Measurements from ENCODE around the gene POMGNT1. TPM values are rescaled to one million over a fixed set of nuclear protein-coding genes. Genes with fewer than 3 reads are reported as not detected.

POMGNT1 gene
- total and polyA plus RNA-seq, 2 of the 13 experiments (the other 11 are each of a cell fraction or from before 2014, with no cell fraction given) = 33.9 to 46.8 TPM

- TF ChIP-seq HNF1A (IDR thresholded peaks at IDR 0.05; ENCODE audit: low read depth) (no peak), HNF1A (CRISPR knock-in tag; IDR thresholded peaks at IDR 0.05; ENCODE audit: borderline replicate concordance) (no peak), NFE2L1 (CRISPR knock-in tag; IDR thresholded peaks at IDR 0.05; ENCODE audit: borderline replicate concordance) (no peak), RCOR2 (CRISPR knock-in tag; IDR thresholded peaks at IDR 0.05) (no peak), FOXM1 (CRISPR knock-in tag; IDR thresholded peaks at IDR 0.05) (no peak), ZNF766 (CRISPR knock-in tag; IDR thresholded peaks at IDR 0.05; ENCODE audit: borderline replicate concordance) (0 out of 2 replicates have a peak, but pooled peaks have one; percentile 21), FOXP1 (IDR thresholded peaks at IDR 0.05) (no peak), FOXP1 (CRISPR knock-in tag; IDR thresholded peaks at IDR 0.05) (no peak), NRL (CRISPR knock-in tag; IDR thresholded peaks at IDR 0.05; ENCODE audit: borderline replicate concordance) (peak; percentile 26; the same call in 1 of the 2 replicates), ELF1 (CRISPR knock-in tag; IDR thresholded peaks at IDR 0.05) (no peak), ZNF850 (CRISPR knock-in tag; conservative IDR thresholded peaks at IDR 0.05) (no peak), ZKSCAN5 (CRISPR knock-in tag; IDR thresholded peaks at IDR 0.05) (no peak), SAP130 (CRISPR knock-in tag; IDR thresholded peaks at IDR 0.05; ENCODE audit: low read depth) (peak; percentile 65; the same call in 1 of the 2 replicates), CBFB (CRISPR knock-in tag; IDR thresholded peaks at IDR 0.05) (no peak; the same call in 1 of the 2 replicates)
- TF ChIP-seq, protein P1, sequence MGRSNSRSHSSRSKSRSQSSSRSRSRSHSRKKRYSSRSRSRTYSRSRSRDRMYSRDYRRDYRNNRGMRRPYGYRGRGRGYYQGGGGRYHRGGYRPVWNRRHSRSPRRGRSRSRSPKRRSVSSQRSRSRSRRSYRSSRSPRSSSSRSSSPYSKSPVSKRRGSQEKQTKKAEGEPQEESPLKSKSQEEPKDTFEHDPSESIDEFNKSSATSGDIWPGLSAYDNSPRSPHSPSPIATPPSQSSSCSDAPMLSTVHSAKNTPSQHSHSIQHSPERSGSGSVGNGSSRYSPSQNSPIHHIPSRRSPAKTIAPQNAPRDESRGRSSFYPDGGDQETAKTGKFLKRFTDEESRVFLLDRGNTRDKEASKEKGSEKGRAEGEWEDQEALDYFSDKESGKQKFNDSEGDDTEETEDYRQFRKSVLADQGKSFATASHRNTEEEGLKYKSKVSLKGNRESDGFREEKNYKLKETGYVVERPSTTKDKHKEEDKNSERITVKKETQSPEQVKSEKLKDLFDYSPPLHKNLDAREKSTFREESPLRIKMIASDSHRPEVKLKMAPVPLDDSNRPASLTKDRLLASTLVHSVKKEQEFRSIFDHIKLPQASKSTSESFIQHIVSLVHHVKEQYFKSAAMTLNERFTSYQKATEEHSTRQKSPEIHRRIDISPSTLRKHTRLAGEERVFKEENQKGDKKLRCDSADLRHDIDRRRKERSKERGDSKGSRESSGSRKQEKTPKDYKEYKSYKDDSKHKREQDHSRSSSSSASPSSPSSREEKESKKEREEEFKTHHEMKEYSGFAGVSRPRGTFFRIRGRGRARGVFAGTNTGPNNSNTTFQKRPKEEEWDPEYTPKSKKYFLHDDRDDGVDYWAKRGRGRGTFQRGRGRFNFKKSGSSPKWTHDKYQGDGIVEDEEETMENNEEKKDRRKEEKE (IDR thresholded peaks at IDR 0.05) = no peak
These were observed at the start of gene POMGNT1 (continued) for GRCh38 chr1:46197964-46198811.

Data from HepG2 (cell line).